OCI-LY7 (cell line): ENCODE results near the gene C1orf159.

Source experiments
- EZH2phosphoT487 ChIP-seq: fragments of 200-600 bp; sonication (generic); IDR thresholded peaks from 2 replicates; pipeline ENCODE4 v1.6.1; 2018; ENCODE audit warnings: low read depth, borderline replicate concordance, mild to moderate bottlenecking, mixed run types, antibody characterized with exemption, low read length, moderate library complexity, mixed read lengths
- TF ChIP-seq, protein P1 (sequence below): fragments of 200-600 bp; sonication (generic); conservative IDR thresholded peaks from 2 replicates; pipeline ENCODE4 v1.5.1; 2014; ENCODE audit warnings: mild to moderate bottlenecking, antibody characterized with exemption, low read length, moderate library complexity, mixed read lengths

DNA sequence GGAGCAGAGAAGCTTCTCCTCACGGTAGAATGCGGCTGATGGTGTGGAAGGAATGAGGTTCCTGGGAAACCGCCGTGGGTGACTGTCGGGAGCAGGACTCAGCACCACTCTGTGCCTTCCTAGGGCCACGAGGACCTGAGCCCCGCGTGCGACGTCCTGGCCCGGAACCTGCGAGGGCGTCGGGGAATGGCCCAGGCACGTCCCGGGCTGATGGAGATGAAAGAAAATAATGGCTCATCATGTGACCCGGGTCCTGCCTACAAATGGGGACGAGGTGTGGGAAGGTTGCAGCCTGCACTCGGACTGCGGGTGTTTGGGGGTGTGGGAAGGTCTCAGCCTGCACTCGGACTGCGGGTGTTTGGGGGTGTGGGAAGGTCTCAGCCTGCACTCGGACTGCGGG lies 32.7 kb upstream of the C1orf159 start:
- TF ChIP-seq EZH2phosphoT487, result no peak
- TF ChIP-seq, protein P1, sequence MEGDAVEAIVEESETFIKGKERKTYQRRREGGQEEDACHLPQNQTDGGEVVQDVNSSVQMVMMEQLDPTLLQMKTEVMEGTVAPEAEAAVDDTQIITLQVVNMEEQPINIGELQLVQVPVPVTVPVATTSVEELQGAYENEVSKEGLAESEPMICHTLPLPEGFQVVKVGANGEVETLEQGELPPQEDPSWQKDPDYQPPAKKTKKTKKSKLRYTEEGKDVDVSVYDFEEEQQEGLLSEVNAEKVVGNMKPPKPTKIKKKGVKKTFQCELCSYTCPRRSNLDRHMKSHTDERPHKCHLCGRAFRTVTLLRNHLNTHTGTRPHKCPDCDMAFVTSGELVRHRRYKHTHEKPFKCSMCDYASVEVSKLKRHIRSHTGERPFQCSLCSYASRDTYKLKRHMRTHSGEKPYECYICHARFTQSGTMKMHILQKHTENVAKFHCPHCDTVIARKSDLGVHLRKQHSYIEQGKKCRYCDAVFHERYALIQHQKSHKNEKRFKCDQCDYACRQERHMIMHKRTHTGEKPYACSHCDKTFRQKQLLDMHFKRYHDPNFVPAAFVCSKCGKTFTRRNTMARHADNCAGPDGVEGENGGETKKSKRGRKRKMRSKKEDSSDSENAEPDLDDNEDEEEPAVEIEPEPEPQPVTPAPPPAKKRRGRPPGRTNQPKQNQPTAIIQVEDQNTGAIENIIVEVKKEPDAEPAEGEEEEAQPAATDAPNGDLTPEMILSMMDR, result no peak
